Heart left ventricle (tissue), 13 donors: ENCODE data around the gene NOL3.

Experiments used
- CTCF ChIP-seq, 12 donors: fragments of 200-600 bp; sonication (generic) in 4 of 12; IDR thresholded peaks; one replicate each; pipeline versions ENCODE4 v1.5.0 to v1.8.0; 2018 to 2022; ENCODE audit warnings: antibody characterized with exemption in 12 of 12, mild to moderate bottlenecking in 5 of 12
- POLR2A ChIP-seq, 2 donors: fragments of 450-650 bp; IDR thresholded peaks; one replicate each; pipeline ENCODE4 v1.6.1; 2017; ENCODE audit warnings: antibody characterized with exemption in 2 of 2, mild to moderate bottlenecking in 2 of 2, moderate library complexity in 2 of 2
- donor health status: ischemic (EF 13 %, LVEDD 7.1; RV severe dilation, severe dysfunction).
- donor health status: DM: no; HTN: yes; CAD: no.
- donor health status: DM: no; HTN: no; CAD: no.
- donor health status: ischemic (EF 25% LVEDD 6.9; RV normal size, moderate dysfunction).
- donor health status: ischemic (EF 25% LVEDD 5.7; RV mildly dilated, moderate dysfunction).
- donor health status: ischemic (EF 35%, LVEDD 5.7; RV mildly dilated, moderate dysfunction).
- donor health status: nonischemic (EF 11% LVEDD 7.7; RV severe dilation, severe dysfunction).
- donor health status: DM: yes; HTN: yes; CAD: no.
- donor health status: PGD.
- donor health status: ischemic (EF 29% LVEDD 5.4; RV normal size, mild dysfunction).
- donor health status: nonischemic (EF 23%, LVEDD 6.1; RV moderate dilation, normal function).

GRCh38 chr16:67194260-67194659, 23.9 kb downstream of the NOL3 start:
- TF ChIP-seq POLR2A (IDR thresholded peaks at IDR 0.05) = no peak
- no peak for TF ChIP-seq CTCF (IDR thresholded peaks at IDR 0.05)
